ENCODE data around the gene ZBTB44. TPM values are rescaled to one million over a fixed set of nuclear protein-coding genes. Genes with fewer than 3 reads are reported as not detected.

ZBTB44 gene
- total and polyA plus RNA-seq, 2 experiments from 2014 or later: 7.1 to 36.1 TPM

GRCh38 chr11:130190371-130190881, 124.3 kb downstream of the ZBTB44 start:
- Histone ChIP-seq H3K36me3 (no peaks in the 10 kb centered on the region), H3K27ac (no peak overlapping the region), H3K27me3 (no peaks in the 10 kb centered on the region), H3K9me3 (ENCODE audit: low read depth) (no peaks in the 10 kb centered on the region), H3K4me1 (ENCODE audit: low read depth) (no peaks in the 10 kb centered on the region), H3K4me3 (no peak overlapping the region)
- no peak for TF ChIP-seq CTCF (IDR thresholded peaks at IDR 0.05; ENCODE audit: low read depth, low read length)
- DNase-seq (ENCODE audit: low read depth in 1 of 2, low spot score in 1 of 2): no peak

- Histone ChIP-seq H3K9me3 (ENCODE audit: low read depth) (no peaks in the 10 kb centered on the region), H3K4me1 (ENCODE audit: low read depth) (no peaks in the 10 kb centered on the region), H3K27me3 (no peaks in the 10 kb centered on the region), H3K27ac (no peak overlapping the region), H3K4me3 (no peak overlapping the region), H3K36me3 (no peaks in the 10 kb centered on the region)
- DNase-seq (ENCODE audit: low read depth in 1 of 2, low spot score in 1 of 2): no peak
- no peak for TF ChIP-seq CTCF (IDR thresholded peaks at IDR 0.05; ENCODE audit: low read depth, low read length)
Observed at GRCh38 chr11:130189492-130190210, 125.1 kb downstream of the ZBTB44 start.

GRCh38 chr11:130188585-130189347, 126.0 kb downstream of the ZBTB44 start:
- no peak for DNase-seq (ENCODE audit: low read depth in 1 of 2, low spot score in 1 of 2)
- Histone ChIP-seq H3K9me3 (ENCODE audit: low read depth) (no peaks in the 10 kb centered on the region), H3K4me3 (no peak overlapping the region), H3K27me3 (no peaks in the 10 kb centered on the region), H3K27ac (no peak overlapping the region), H3K4me1 (ENCODE audit: low read depth) (no peaks in the 10 kb centered on the region), H3K36me3 (no peaks in the 10 kb centered on the region)
- no peak for TF ChIP-seq CTCF (IDR thresholded peaks at IDR 0.05; ENCODE audit: low read depth, low read length)

GRCh38 chr11:130188047-130188446, 126.7 kb downstream of the ZBTB44 start:
- Histone ChIP-seq H3K9me3 (ENCODE audit: low read depth) (no peaks in the 10 kb centered on the region), H3K27me3 (no peaks in the 10 kb centered on the region), H3K4me3 (no peak overlapping the region), H3K4me1 (ENCODE audit: low read depth) (no peaks in the 10 kb centered on the region), H3K36me3 (no peaks in the 10 kb centered on the region), H3K27ac (no peak overlapping the region)
- no peak for TF ChIP-seq CTCF (IDR thresholded peaks at IDR 0.05; ENCODE audit: low read depth, low read length)
- no peak for DNase-seq (ENCODE audit: low read depth in 1 of 2, low spot score in 1 of 2)

- H3K27me3 ChIP-seq: no peaks in the 10 kb centered on the region
- no peak overlapping the region for H3K4me3 ChIP-seq
- no peaks in the 10 kb centered on the region for H3K36me3 ChIP-seq
- no peak for TF ChIP-seq CTCF (IDR thresholded peaks at IDR 0.05; ENCODE audit: low read depth, low read length)
- no peaks in the 10 kb centered on the region for H3K9me3 ChIP-seq (ENCODE audit: low read depth)
- no peak for DNase-seq (ENCODE audit: low read depth in 1 of 2, low spot score in 1 of 2)
- H3K27ac ChIP-seq: no peak overlapping the region
- H3K4me1 ChIP-seq (ENCODE audit: low read depth): peaks cover under 1% of the 10 kb centered on the region
Observed at GRCh38 chr11:130187096-130187495, 127.6 kb downstream of the ZBTB44 start.

Data from cardiac muscle cell (in vitro differentiated cells and primary cell).